ENCODE results near the gene BAZ1B.

- TF ChIP-seq CTCF (conservative IDR thresholded peaks at IDR 0.05; ENCODE audit: low read length) (no peak), EZH2phosphoT487 (IDR thresholded peaks at IDR 0.05; ENCODE audit: borderline replicate concordance, low read depth, low read length) (no peak)
Observed at GRCh38 chr7:73429622-73430505, 92.2 kb downstream of the BAZ1B start.

All from OCI-LY7 (cell line).